HG03025 (cell line): ENCODE data around the gene TRIM44.

ENCODE experiments used
- ATAC-seq: cut with Tn5 transposase; IDR thresholded peaks from one replicate; pipeline ENCODE4 v1.9.1; 2021; ENCODE audit warnings: mild to moderate bottlenecking, moderate library complexity; ENCODE audit not compliant: unreplicated experiment, low FRiP score

TRIM44 gene, protein sequence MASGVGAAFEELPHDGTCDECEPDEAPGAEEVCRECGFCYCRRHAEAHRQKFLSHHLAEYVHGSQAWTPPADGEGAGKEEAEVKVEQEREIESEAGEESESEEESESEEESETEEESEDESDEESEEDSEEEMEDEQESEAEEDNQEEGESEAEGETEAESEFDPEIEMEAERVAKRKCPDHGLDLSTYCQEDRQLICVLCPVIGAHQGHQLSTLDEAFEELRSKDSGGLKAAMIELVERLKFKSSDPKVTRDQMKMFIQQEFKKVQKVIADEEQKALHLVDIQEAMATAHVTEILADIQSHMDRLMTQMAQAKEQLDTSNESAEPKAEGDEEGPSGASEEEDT

DNA sequence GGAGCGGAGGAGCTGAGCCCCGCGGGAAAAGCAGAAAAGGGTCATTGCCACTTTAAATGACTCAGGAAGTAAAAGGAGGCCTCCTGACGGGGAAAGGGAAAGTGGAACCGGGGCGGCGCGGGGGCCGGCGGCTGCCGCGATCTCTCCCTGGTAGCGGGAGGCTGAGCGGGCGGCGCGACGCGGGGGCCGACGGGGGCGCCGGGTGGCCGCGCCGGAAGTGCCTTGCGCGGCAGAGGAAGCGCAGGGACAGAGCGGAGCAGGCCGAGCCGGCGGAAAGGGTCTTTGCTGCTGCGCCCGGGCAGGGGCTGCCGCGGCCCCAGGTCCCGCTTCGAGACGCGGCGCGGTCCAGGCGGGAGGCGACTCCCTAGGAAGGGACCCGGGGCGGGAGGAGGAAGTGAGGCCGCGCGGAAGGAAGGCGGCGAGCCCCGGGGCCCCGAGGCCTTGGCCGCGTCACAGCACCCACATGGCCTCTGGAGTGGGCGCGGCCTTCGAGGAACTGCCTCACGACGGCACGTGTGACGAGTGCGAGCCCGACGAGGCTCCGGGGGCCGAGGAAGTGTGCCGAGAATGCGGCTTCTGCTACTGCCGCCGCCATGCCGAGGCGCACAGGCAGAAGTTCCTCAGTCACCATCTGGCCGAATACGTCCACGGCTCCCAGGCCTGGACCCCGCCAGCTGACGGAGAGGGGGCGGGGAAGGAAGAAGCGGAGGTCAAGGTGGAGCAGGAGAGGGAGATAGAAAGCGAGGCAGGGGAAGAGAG is at the start of gene TRIM44:
TSS of gene TRIM44 (plus strand) at position 127 of the 759 bp plus-strand sequence. CDS start at position 464, 337 bp downstream.
- ATAC-seq = peak; percentile 92

DNA sequence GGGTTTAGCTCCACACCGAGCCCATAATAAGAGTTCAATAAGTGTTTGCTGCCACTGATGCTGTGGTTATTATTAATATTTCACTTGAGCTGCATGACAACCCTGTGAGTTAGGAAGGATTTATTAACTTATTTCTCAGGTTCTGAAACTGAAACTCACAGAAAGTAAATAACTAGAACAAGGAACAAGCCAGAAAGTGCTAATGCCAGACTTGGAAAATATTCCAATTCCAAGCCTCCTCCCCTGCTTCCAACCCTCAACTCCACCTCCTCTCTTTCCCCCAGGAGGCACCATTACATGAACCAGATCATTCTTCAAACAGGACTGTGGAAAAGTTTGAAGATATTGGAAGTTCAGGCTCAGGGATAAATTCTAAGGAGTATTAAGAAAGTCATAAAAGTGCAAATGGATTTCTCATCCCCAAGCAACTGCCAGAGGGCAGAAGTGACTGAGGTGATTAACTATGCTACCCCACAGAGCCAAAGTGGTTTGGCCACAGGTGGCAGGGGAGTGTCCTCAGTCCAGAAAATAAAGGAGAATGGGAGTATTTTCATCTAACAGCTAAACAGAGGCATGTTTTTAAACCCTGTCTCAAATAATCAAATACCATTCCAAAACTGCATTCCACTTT is 47.5 kb upstream of the TRIM44 start:
- ATAC-seq = no peak

DNA sequence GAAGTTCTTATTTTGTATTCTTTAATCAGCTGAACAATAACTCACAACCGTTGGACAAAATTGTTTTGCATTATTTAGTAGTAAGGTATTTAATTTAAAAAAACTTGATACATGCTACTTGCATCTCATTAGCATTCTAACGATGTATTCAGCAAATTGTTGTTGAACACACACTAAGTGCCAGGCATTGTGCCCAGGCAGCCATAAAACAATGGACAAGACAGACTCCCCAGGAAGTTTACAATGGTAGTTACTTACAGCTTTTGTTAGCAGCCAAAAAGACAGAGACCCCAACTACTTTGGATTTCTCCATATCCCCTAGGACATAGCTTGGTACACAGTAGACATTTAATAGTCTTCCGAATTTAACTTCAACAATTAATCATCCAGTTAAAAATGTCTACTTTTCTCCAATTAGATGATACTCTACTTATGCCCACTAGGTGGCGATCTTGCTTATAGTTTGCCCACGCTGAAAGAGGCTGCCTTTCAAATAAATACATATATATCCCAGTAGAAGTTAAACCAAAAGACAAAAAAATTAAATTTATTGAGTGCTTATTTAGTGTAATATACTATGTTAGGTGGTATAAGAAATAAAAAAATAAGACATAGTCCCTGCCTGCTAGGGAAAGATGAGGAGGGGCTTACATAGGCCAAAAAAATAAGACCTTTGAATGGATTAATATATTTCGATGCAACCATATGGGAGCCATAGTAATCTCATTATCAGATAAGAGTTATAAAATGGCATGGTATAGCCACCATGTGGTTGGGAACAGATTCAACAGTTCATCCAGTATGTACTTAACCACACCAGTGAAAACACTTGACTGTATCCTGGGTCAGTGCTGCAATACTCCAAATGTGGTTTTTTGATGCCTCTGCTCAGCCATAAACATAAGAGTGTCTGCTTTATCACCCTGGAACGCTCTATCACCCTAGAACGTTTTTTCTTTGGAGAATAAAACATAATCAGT is 46.4 kb upstream of the TRIM44 start:
- no peak for ATAC-seq

DNA sequence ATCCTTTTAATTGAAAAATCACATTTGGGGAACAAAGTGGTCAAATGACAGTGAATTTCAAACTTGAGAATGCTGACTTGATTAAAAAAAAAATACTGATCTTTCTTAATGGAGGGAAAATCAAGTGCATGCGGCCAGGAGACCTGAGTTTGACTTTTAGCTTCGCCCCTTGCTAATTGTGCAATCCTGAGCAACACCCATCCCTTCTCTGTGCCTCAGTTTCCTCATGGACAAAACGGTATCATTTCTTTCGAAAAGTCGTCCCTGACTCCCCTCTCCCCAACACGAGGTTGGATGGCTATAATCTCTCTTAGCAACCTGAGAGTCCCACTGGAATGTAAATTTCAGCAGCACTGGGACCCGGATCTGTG is 45.3 kb upstream of the TRIM44 start:
- no peak for ATAC-seq

DNA sequence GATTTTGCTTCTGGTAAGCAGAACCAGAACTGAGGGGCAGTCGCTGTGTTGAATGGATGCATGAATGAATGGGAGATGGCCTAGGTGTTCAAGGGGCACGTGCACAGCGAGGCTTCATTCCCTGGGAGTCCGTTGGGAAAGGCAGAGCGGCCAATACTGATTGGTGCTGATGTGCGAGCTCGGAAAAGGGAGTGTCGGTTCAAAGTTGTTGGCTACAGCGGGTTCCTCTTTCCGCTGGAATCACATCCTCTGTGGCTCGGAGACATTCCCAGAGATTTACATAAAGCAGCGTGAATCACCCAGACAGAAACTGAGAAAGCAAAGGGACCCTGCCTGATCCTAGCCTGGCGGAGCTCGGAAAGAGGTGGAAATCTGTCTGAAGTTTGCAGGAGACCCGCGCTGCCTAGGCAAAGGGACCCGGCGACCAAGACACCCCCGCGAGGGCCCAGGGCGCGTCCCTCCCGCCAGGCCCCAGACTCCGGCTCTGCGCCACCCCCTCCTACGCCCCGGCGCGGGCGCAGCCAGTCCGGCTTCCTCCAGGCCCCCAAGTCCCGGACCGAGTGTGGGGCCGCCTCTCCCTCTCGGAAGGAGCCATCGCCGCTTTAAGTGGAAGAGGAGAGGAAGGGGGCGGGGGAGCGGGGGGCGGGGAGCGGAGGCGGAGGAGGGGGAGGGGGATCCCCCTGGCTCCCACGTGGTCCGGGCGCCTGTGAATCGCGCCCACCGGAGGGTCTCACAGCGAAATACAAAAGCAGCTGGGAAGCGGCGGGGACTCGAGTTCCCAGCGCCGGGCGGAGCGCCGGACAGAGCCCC is 44.7 kb upstream of the TRIM44 start, which contains the start of gene FJX1:
TSS of gene FJX1 (plus strand) at position 774 of the 810 bp plus-strand sequence. CDS start 177 bp downstream, outside the sequence.
- peak; percentile 32 for ATAC-seq

DNA sequence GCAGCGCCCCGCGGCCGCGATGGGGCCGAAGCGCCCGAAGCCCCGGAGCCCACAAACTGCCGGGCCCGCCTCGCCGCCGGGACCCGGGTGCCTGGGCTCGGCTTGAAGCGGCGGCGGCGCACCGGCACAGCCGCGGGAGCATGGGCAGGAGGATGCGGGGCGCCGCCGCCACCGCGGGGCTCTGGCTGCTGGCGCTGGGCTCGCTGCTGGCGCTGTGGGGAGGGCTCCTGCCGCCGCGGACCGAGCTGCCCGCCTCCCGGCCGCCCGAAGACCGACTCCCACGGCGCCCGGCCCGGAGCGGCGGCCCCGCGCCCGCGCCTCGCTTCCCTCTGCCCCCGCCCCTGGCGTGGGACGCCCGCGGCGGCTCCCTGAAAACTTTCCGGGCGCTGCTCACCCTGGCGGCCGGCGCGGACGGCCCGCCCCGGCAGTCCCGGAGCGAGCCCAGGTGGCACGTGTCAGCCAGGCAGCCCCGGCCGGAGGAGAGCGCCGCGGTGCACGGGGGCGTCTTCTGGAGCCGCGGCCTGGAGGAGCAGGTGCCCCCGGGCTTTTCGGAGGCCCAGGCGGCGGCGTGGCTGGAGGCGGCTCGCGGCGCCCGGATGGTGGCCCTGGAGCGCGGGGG is 44.0 kb upstream of the TRIM44 start:
- peak; percentile 38 for ATAC-seq

DNA sequence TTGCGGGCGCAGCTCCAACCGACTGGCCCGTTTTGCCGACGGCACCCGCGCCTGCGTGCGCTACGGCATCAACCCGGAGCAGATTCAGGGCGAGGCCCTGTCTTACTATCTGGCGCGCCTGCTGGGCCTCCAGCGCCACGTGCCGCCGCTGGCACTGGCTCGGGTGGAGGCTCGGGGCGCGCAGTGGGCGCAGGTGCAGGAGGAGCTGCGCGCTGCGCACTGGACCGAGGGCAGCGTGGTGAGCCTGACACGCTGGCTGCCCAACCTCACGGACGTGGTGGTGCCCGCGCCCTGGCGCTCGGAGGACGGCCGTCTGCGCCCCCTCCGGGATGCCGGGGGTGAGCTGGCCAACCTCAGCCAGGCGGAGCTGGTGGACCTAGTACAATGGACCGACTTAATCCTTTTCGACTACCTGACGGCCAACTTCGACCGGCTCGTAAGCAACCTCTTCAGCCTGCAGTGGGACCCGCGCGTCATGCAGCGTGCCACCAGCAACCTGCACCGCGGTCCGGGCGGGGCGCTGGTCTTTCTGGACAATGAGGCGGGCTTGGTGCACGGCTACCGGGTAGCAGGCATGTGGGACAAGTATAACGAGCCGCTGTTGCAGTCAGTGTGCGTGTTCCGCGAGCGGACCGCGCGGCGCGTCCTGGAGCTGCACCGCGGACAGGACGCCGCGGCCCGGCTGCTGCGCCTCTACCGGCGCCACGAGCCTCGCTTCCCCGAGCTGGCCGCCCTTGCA is 43.3 kb upstream of the TRIM44 start:
- ATAC-seq = peak; percentile 25

DNA sequence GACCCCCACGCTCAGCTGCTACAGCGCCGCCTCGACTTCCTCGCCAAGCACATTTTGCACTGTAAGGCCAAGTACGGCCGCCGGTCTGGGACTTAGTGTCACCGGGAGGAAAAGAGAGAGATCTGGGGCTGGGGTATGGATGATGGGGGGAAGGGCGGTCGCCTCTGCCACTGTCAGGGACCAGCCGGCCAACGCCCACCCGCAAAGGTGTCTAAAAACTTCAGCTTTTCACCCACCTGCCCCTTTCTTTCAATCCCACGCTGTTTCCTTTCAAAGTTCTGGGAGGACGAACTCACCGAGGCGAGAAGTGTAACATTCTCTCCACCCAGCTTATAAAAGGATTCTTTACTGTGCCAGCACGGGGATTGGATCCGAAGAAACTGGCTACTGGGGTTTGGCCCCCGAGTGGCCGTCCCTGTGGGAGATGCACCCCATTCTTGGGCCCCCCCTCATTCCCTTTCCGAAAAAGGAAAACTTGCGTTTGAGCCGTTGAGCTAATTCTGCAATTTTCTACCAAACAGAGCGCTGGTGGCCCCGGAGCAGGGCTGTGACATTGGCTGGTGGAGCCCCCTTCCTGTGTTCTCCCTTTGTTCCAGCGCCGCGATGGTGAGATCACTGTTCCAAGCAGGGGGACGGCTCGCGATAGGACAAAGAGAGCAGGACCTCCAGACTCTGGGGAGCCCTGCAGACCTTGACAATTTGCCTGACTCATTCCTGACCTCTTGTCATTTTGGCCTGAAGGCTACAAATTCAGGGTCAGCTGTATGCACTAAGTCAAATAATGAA is 42.5 kb upstream of the TRIM44 start:
- ATAC-seq = no peak

DNA sequence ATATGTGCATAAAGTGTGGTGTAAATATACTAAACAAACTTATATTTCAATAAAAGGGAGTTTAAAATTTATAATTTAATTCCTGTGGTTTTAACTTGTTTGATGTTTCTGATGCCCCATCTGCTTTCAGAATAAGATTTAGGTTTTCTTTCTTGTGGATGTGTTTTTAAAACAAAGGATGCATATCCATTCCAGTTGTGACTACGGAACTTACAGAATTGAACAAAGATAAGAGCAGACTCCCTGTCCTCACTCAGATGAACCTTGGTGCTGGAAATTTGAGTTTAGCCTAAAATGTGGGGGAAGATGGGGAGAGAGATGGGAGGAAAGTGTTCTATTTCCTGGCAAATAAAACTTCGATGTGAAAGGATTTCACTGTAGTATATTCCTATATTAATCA is 41.8 kb upstream of the TRIM44 start:
- no peak for ATAC-seq

DNA sequence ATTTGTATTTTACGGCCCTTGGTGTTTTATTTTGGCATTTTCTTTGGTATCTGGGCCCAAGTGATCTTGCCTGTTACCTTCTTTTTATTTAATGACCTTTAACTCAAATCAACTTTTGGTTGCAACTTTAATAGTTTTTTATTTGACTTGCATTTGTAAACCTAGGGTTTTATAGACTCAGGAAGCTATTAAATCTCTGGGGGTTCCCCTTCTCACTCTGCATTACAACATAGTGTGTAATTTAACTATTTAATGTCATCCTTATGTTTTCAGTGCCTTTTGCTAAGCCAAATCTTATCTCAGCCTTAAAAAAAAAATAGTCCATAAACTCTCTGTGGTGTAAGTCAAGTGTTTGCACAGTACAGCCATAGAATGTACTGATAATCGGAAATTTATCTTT is 41.0 kb upstream of the TRIM44 start:
- no peak for ATAC-seq

DNA sequence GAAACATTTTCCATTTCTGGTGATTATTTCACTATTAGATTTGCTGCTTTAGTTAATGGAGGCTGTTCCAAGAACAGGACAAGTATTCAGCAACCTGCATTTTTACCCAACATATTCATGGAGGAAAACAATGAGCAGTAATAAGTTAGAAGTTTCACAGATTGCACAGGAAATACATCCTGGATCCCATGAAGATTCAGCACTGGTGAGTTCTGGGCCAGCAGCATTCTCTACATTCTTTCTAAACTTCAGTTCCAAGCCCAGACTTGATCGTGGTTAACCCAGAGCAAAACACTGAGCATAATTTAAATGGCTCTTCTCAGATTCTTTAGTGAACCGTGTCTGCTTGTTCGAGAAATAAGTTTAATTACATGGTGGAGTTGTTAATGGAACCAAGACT is 40.5 kb upstream of the TRIM44 start:
- ATAC-seq = no peak

DNA sequence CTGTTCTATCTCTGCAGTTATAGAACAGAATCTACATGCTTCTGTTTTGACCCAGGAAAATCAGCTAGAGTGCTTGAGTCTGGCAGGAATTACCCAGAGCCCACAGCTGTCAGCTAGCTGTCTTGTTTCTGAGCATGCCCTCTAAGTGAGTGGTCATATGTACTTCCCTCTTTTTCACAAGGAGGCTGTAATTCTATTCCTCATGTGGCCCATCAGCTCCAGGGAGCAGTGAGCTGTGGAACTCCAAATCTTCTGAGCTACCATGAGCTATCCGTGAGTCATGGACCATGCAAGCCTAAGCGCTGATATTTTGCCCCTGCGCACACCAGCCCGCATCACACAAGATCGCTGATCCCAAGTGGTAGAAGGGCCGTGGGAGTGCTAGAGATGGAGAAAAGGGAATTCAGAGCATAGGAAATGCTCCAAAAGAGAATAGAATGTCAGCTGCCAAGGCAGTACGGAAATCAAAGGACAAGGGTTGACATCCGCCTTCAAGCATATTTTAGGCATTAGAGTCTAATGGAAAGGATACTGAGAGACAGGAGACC is 38.9 kb upstream of the TRIM44 start:
- no peak for ATAC-seq

DNA sequence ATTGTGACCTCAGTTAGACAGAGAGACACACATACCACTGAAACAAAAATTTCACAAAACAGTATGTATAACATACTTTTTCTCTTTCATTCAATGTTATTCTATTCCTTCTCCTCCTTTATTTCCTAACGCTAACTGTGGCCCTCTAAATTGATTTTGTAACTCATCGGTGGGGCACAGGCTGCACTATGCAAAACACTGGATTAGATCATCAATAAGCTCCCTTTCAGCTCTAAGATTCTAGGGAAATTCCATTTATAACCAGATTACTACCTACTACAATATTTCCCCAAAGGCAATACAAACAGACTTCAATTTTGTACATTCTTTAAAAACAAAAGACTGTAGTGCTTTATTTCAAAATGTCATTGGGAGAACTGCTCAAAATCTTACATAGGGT is 38.3 kb upstream of the TRIM44 start:
- ATAC-seq = no peak

DNA sequence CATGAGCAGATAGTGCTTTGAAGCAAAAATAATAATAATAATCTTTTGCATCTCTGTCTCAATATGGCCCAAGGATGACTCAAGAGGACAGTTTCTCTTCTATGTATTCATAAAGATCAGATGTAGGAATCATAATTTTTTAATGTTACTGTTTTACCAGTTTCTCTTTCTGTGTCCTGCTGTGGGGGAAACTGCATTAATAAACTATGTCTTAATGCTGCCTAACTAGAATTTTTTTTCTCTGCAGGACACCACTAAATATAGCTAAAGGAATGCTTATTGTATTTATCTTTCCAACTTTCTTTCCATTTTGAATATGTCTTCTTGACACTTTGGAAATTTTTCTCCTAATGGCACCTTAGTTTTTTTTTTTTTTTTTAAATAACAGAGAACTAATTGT is 37.8 kb upstream of the TRIM44 start:
- no peak for ATAC-seq

DNA sequence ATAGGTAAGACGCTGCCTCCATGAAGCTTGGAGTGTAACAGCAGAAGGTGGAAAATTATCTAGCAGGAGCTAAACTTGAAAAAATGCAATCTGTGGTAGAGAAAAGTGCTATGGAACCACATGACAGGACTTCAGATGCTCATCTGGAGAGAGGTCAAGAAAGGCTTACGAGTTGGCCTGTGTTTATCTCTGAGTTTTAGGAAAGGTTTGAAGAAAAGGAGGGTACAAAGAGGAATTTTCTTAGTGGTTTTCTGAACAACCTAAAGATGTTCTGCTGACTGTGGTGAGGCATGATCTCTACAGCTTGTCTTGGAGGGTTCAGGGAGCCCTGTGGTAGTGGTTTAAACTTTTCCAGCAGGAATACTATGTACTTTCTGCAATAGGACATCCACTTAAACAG is 36.1 kb upstream of the TRIM44 start:
- ATAC-seq = no peak

DNA sequence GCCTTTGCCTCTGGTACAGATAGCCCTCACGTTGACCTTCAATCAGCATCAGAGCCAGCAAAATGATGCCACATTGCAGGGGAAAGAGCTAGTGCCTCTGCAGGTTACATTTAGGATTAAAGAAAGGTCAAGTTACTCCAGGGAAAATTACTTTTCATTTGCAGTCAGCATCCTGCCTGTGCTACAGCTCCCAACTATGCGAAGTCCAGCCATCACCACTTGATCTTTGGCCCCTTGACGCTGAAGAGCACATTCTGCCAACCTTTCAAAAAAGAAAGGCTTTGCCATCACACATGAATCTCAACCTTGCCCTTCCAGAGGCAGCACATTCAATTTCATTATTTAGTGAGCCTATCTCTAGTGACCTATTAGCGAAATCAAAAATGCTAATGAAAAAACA is 33.1 kb upstream of the TRIM44 start:
- ATAC-seq = no peak

DNA sequence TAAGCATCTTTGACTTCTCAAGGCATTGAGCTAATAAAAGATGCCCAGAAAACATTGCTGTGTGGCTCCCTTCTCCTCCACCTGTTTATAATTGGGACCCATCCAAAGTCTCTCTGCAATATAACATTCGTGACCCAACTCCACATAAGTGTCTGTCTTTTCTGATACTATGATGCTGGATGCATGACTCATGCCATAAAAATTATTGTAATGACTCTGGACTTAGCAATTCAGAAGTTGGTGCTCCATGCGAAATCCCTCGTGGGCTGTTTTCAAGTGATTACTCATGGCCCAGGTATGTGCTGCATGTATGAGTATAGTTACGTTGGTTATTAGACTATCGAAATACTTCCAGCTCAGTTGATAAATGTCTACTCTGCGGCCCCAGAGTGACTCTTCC is 32.7 kb upstream of the TRIM44 start:
- ATAC-seq = no peak
